ENCODE data around the gene IGSF9.
A peak's percentile ranks its signal among the peaks of the same experiment; 100 is the strongest.

IGSF9 gene

DNA sequence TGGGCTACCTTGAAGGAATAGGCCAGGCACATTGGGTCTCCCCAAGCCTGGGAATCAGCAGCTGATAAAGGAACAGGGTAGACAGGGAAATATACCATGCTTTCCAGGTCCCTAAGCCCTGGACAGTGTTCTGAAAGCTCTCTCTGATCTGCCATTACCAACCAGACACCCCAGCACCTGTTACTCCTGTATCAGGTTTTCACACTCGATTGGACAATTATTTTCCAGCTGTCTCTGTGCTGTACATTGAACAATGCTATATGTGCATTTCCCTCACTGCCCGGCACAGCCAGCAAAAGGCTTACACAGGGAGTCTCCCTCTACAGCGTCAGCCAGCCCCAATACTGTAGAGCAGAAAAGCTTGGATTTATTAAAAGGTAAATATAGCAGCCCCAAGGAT, 50.1 kb downstream of the IGSF9 start:
- DNase-seq, result no peak

- DNase-seq, result no peak
Measured at GRCh38 chr1:159892944-159893343, 52.5 kb downstream of the IGSF9 start.

- DNase-seq, result peak; percentile 89
Measured at GRCh38 chr1:159891275-159892157, 53.9 kb downstream of the IGSF9 start.

DNA sequence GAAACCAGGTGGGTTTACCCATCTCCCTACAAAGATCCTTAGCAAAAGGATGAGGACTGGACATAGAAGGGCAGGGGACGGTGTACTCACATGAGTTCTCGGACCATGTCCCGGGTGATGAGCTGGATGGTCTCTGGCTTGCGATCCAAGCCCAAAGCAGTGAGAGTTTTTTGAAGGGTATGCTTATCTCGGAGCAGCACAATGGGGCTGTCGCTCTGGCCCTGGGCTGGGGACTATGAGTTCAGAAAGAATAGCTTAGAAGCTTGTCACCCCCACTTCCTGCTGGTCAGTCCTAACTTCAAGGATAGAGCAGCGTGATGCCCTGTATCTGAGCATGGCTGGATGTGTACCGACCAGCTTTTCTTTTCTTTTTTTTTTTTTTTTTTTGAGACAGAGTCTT, 55.0 kb downstream of the IGSF9 start:
- no peak for DNase-seq

GRCh38 chr1:159889821-159890252, 55.6 kb downstream of the IGSF9 start:
- DNase-seq, result no peak

DNA sequence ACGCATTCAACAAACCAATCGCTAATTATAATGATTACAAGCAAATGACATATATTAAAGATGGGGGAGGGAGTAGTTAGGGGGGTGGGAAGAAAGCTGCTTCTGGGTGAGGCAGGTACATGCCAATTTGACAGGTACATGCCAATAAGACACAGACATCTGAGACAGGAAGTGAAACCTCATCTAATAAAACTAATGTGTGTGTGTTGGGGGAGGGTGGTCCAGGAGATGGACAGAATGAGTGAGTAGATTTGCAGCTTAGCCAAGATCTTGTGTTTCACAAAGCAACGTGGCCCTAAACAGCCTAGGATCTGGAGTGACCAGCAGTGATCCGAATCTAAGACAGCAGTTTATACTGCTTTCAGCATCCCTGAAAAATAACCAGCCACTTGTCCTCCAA, 56.2 kb downstream of the IGSF9 start:
- DNase-seq, result no peak

DNA sequence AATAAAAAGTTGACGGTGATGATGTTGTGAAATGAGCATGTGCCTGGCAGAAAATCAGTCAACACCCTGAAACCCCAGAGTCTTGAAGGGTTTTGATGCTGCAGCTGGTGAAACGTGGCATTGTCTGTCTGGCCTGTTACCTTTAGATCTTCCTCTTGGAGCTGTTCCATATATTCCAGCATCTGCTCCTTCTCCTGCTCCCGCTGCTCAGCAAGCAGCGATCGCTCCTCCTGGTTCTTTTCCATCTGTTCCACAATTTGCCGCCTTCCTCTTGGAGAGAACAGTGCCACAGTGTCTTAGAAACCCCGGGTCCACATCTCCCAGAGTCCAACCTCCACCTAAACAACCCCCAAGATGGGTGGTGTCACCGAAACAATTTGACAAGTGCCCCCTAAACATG, 61.1 kb downstream of the IGSF9 start:
- no peak for DNase-seq

DNA sequence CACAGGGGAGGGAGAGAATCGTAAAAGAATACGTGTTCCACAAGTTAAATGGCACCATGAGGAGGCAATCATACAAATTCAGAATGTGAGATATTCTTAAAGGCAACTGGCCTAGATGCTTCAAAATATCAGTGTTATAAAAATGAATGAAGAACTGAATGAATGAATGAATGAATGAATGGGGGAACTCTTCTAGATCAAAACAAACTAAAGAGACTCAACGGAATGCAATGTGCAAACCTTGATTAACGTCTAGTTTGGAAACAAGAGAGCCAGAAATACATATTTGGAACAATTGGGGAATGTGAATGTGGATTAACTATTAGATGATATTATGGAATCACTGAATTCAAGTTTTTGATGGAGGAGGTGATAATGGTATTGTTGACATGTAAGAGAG, 62.3 kb downstream of the IGSF9 start:
- no peak for DNase-seq

GRCh38 chr1:159882527-159882862, 62.9 kb downstream of the IGSF9 start:
- DNase-seq, result no peak

GRCh38 chr1:159881622-159882526, 63.5 kb downstream of the IGSF9 start:
- DNase-seq, result peak; percentile 80

GRCh38 chr1:159880430-159880829, 65.0 kb downstream of the IGSF9 start:
- DNase-seq, result no peak

GRCh38 chr1:159879977-159880376, 65.4 kb downstream of the IGSF9 start:
- DNase-seq, result no peak

DNA sequence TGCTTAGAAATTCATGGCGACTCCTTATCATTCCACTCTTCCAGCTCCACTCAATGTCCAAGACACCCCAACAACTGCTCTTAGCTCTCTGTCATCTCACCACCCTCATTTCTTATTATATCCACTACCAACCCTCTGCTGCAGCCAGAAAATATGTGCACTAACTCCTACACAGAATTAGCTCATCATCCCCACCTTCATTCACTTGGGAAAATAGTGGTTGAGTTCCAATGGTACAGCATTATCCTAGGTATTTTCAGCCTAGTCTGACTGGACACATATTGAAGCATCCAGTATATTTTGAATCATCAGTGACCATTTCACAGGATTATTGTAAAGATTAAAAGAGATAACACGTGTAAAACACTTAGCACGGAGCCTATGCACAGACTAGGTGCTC, 66.3 kb downstream of the IGSF9 start:
- no peak for DNase-seq

DNA sequence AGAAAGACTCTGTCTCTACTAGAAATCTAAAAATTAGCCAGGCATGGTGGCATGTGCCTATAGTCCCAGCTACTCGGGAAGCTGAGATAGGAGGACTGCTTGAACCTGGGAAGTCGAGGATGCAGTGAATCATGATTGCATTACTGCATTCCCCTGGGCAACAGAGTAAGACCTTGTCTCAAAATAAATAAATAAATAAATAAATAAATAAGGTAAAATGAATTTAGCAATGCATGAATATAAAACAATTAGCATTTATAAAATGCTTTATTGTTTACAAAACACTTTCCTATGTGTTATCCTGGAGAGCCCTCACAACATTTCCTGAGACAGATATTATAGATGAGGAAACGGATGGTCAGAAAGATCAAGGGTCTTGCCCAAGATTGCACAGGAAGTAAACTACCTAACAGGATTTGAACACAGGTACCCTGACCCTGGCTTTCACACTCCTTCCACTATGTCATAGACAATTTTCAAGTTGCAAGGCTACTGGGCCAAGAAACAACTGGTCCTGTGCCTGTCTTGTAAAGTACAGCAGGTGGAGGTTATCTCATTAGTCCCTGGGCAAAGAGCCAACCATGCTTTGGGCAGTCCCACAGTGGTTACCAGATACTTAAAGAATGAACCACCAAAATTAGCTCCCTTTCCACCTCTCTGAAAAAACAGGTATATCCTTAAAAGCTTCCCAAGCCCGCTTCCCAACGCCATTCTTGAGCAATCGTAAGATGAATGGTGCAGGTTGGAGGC, 67.5 kb downstream of the IGSF9 start:
- DNase-seq, result peak; percentile 28

All from NCI-H1436 (cell line).